Body of pancreas (tissue), 4 donors: Measurements from ENCODE around the gene N4BP2. TPM values are rescaled to one million over a fixed set of nuclear protein-coding genes. Genes with fewer than 3 reads are reported as not detected.

Experiments used
- ATAC-seq: fragments of 150-250 bp; one replicate; pipeline ENCODE4 v1.9.1; 2016
- DNase-seq, 4 donors: peaks; one replicate each; pipeline ENCODE4 v3.0.0-alpha.2; 2019
- H3K27ac ChIP-seq, 4 donors: fragments of 200-600 bp; sonication (generic); 1 replicate in 3 of 4; 2 replicates in 1 of 4; pipeline versions ENCODE4 v1.5.1 to v1.6.1; 2016 to 2019; ENCODE audit warnings: mild to moderate bottlenecking in 1 of 4, mixed read lengths in 1 of 4, moderate library complexity in 1 of 4
- H3K27me3 ChIP-seq, 2 donors: fragments of 200-600 bp; sonication (generic); one replicate each; pipeline ENCODE4 v1.6.0; 2016; ENCODE audit warnings: mild to moderate bottlenecking in 1 of 2
- H3K36me3 ChIP-seq, 2 donors: fragments of 200-600 bp; sonication (generic); replicated peaks in 1 of 2; 2 replicates each; pipeline ENCODE4 v1.5.1; 2016; ENCODE audit warnings: low read depth in 2 of 2; ENCODE audit not compliant: insufficient read depth in 1 of 2
- H3K4me1 ChIP-seq: fragments of 200-600 bp; sonication (generic); one replicate; pipeline ENCODE4 v1.6.0; 2016
- H3K4me3 ChIP-seq, 2 donors: fragments of 200-600 bp; sonication (generic); 1 replicate in 1 of 2; 2 replicates in 1 of 2; pipeline ENCODE4 v1.5.1; 2016 to 2019
- H3K9me3 ChIP-seq, 3 donors: fragments of 200-600 bp; sonication (generic); 1 replicate in 2 of 3; 2 replicates in 1 of 3; pipeline ENCODE4 v1.5.1; 2016
- POLR2A ChIP-seq, 3 donors: fragments of 450-650 bp; IDR thresholded peaks; one replicate each; pipeline ENCODE4 v1.6.1; 2016; ENCODE audit warnings: antibody characterized with exemption in 3 of 3, mild to moderate bottlenecking in 2 of 3
- WGBS, 2 donors: methylation state at CpG; one replicate each; pipeline ENCODE4 v1.1.5; 2017; 5-methylcytosine and 5-hydroxymethylcytosine counted together
- intact Hi-C: fragments of 100-400 bp; cut with DNase I; formaldehyde crosslinking; loops from one replicate; pipeline ENCODE4 v1.15.1; 2023
- total RNA-seq, 2 donors: library from RNA; depleted of rRNA; stranded (reverse); fragments of >200 nt; gene quantifications; one replicate each; pipeline ENCODE4 v1.1.0, GENCODE V29; 2016
- TF ChIP-seq, protein P1 (sequence below), 7 experiments: fragments of 450-650 bp in 4 of 7; fragments of 200-600 bp in 3 of 7; sonication (generic) in 3 of 7; IDR thresholded peaks; one replicate each; pipeline ENCODE4 v1.5.1; 2016 to 2019; ENCODE audit warnings: antibody characterized with exemption in 7 of 7

The N4BP2 gene
- total RNA-seq, 2 donors from 2014 or later, result 14.8 to 15.0 TPM

DNA sequence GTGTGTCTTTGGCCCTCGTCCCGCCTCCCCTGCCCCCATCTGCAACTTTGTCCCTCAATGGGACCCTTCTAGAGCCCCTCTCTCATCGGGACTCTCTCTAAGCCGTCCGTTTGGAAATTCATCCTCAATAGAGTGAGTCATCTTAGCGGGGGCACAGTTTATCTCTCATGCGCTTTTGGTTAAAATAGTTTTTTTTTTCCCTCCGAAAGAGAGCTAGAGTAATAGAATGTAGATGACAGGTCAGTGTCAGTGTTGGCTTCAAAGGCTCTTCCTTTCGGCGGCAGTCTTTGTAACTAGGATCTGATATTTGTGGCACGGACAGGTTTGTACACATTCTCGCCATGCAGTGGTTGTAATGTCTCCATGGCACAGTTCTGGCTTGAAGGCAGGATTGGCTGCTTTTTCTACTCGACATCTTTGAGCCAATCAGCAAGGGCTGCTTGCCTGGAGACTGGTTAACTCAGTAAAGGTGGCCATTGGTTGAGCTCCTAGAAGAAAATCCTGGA lies 989 bp downstream of the N4BP2 start:
- intact Hi-C loops, result no loop called here
- 0 to 1% methylated on average over 11 to 13 of the region's 13 CpGs for WGBS, 2 donors
- ATAC-seq, result peak; percentile 73

DNA sequence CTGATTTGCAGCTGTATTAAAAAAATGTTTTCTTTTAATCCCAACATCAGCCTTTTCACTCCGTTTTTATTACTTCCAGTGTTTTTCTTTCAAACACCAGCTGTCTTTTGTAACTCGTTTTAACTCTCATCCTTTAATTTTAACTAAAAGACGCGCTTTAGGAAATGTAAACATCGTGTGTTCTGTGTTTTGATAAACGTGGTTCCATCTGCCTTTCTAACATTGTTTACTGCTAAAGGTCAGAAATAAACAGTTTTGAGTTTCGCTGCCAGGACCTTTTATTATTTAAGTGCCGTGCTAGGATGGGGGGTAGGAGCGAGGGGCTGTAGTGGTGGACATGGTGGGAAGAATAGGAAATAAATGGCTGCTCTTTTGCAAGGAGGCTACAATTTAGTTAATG lies 1.5 kb downstream of the N4BP2 start:
- Histone ChIP-seq H3K4me3 (peak overlapping the region; percentile 32 to 60), H3K4me1 (peaks cover 35% of the 10 kb centered on the region), H3K9me3 (no peaks in the 10 kb centered on the region), H3K27ac (peak overlapping the region; percentile 96 to 100 (median 100)), H3K36me3 (no peaks in the 10 kb centered on the region), H3K27me3 (no peaks in the 10 kb centered on the region)
- 0 to 2% methylated on average over 9 of the region's 9 CpGs for WGBS, 2 donors
- no peak for DNase-seq
- TF ChIP-seq, protein P1, sequence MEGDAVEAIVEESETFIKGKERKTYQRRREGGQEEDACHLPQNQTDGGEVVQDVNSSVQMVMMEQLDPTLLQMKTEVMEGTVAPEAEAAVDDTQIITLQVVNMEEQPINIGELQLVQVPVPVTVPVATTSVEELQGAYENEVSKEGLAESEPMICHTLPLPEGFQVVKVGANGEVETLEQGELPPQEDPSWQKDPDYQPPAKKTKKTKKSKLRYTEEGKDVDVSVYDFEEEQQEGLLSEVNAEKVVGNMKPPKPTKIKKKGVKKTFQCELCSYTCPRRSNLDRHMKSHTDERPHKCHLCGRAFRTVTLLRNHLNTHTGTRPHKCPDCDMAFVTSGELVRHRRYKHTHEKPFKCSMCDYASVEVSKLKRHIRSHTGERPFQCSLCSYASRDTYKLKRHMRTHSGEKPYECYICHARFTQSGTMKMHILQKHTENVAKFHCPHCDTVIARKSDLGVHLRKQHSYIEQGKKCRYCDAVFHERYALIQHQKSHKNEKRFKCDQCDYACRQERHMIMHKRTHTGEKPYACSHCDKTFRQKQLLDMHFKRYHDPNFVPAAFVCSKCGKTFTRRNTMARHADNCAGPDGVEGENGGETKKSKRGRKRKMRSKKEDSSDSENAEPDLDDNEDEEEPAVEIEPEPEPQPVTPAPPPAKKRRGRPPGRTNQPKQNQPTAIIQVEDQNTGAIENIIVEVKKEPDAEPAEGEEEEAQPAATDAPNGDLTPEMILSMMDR (IDR thresholded peaks at IDR 0.05), result no peak
- no peak for TF ChIP-seq POLR2A (IDR thresholded peaks at IDR 0.05)
- no peak for ATAC-seq
- intact Hi-C loops, result no loop called here

More for the DNA sequence above, 989 bp downstream of the N4BP2 start:
- peak; percentile 83 to 94 (median 90) for DNase-seq
- H3K9me3 ChIP-seq, result no peaks in the 10 kb centered on the region
- peak overlapping the region; percentile 60 to 85 for H3K4me3 ChIP-seq
- H3K4me1 ChIP-seq, result peaks cover 38% of the 10 kb centered on the region
- no peaks in the 10 kb centered on the region for H3K36me3 ChIP-seq
- H3K27me3 ChIP-seq, result no peaks in the 10 kb centered on the region
- TF ChIP-seq, protein P1 (IDR thresholded peaks at IDR 0.05), result no peak
- peak in 2 of 3 donors; percentile 55 to 56 for TF ChIP-seq POLR2A (IDR thresholded peaks at IDR 0.05)
- H3K27ac ChIP-seq, result peak overlapping the region; percentile 96 to 100 (median 100)

DNA sequence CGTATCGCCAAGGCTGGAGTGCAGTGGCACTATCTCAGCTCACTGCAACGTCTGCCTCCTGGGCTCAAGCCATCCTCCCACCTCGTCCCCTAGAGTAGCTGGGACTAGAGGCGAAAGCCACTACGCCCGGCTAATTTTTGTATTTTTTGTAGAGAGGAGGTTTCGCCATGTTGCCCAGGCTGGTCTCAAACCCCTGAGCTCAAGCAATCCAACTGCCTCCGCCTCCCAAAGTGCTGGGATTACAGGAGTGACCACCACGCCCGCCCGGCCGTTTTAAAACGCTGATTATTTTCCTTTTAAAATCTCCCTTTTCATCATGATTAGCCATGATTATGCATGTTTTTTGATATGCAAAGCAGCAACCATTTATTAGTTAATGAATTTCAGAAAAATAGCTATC lies 2.2 kb downstream of the N4BP2 start:
- TF ChIP-seq, protein P1 (IDR thresholded peaks at IDR 0.05), result no peak
- no peak for TF ChIP-seq POLR2A (IDR thresholded peaks at IDR 0.05)
- H3K27ac ChIP-seq, result peak overlapping the region in 2 of 4 donors; percentile 42 to 100
- intact Hi-C loops, result no loop called here
- no peaks in the 10 kb centered on the region for H3K36me3 ChIP-seq
- no peaks in the 10 kb centered on the region for H3K27me3 ChIP-seq
- H3K4me1 ChIP-seq, result peaks cover 33% of the 10 kb centered on the region
- no peak for DNase-seq
- H3K9me3 ChIP-seq, result no peaks in the 10 kb centered on the region
- no peak for ATAC-seq
- WGBS, 2 donors, result 38 to 47% methylated on average over 14 of the region's 14 CpGs
- H3K4me3 ChIP-seq, result no peak overlapping the region

DNA sequence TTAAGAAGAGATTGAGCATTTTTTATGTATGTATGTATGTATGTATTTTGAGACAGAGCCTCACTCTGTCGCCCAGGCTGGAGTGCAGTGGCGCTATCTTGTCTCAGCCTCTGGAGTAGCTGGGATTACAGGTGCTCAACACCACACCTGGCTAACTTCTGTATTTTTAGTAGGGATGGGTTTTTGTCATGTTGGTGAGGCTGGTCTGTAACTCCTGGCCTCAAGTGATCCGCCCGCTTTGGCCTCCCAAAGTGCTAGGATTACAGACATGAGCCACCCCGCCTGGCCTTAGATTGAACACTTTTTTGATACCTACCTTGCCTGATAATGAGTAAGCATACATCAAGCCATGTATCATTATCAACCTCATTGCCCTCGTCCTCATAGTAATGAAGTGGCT lies 2.7 kb downstream of the N4BP2 start:
- no peak for DNase-seq
- H3K4me3 ChIP-seq, result no peak overlapping the region
- no peak for TF ChIP-seq POLR2A (IDR thresholded peaks at IDR 0.05)
- TF ChIP-seq, protein P1 (IDR thresholded peaks at IDR 0.05), result no peak
- H3K9me3 ChIP-seq, result no peaks in the 10 kb centered on the region
- intact Hi-C loops, result no loop called here
- no peak for ATAC-seq
- no peaks in the 10 kb centered on the region for H3K27me3 ChIP-seq
- WGBS, 2 donors, result 62 to 79% methylated on average over 6 of the region's 6 CpGs
- no peaks in the 10 kb centered on the region for H3K36me3 ChIP-seq
- peak overlapping the region in 3 of 4 donors; percentile 4 to 100 (median 42) for H3K27ac ChIP-seq
- peaks cover 33% of the 10 kb centered on the region for H3K4me1 ChIP-seq

DNA sequence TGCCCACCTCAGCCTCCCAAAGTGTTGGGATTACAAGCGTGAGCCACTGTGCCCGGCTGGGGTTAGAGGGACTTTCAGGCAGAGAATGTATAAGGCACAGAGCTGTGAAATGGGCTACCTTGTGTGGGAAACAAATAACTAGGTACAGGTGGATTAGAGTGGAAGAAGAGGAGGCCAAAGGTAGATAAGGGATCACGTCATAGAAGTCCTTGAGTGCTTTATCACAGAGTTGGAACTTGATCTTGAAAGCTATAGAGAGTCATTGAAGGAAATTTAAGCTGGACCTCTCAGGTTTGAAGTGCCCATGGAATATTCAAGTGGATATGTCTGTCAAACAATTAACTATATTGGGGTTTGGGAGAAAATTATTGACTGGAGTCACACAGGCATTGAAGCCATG lies 8.4 kb downstream of the N4BP2 start:
- no peak overlapping the region for H3K4me3 ChIP-seq
- intact Hi-C loops, result no loop called here
- DNase-seq, result peak in 1 of 4 donors; percentile 31
- no peaks in the 10 kb centered on the region for H3K36me3 ChIP-seq
- TF ChIP-seq, protein P1 (IDR thresholded peaks at IDR 0.05), result no peak
- peak in 2 of 3 donors; percentile 15 for TF ChIP-seq POLR2A (IDR thresholded peaks at IDR 0.05)
- H3K27ac ChIP-seq, result peak overlapping the region in 3 of 4 donors; percentile 60 to 77 (median 68)
- ATAC-seq, result peak; percentile 95
- peaks cover 30% of the 10 kb centered on the region for H3K4me1 ChIP-seq
- no peaks in the 10 kb centered on the region for H3K9me3 ChIP-seq
- 74 to 77% methylated on average over 3 of the region's 3 CpGs for WGBS, 2 donors
- H3K27me3 ChIP-seq, result no peaks in the 10 kb centered on the region
